Suprapubic skin (tissue), 4 donors: ENCODE data around the gene KIRREL3. TPM values are rescaled to one million over a fixed set of nuclear protein-coding genes. Genes with fewer than 3 reads are reported as not detected.

Source experiments
- DNase-seq, 2 donors: peaks; one replicate each; pipeline ENCODE4 v3.0.0-alpha.2; 2019; ENCODE audit warnings: low spot score in 2 of 2
- H3K27ac ChIP-seq: fragments of 200-600 bp; sonication (generic); one replicate; pipeline ENCODE4 v1.5.1; 2019
- H3K27me3 ChIP-seq: fragments of 200-600 bp; sonication (generic); one replicate; pipeline ENCODE4 v1.5.1; 2019
- H3K36me3 ChIP-seq: fragments of 200-600 bp; sonication (generic); one replicate; pipeline ENCODE4 v1.5.1; 2019
- H3K4me1 ChIP-seq: fragments of 200-600 bp; sonication (generic); one replicate; pipeline ENCODE4 v1.5.1; 2019
- H3K4me3 ChIP-seq: fragments of 200-600 bp; sonication (generic); one replicate; pipeline ENCODE4 v1.5.1; 2019; ENCODE audit warnings: mild to moderate bottlenecking
- H3K9me3 ChIP-seq: fragments of 200-600 bp; sonication (generic); one replicate; pipeline ENCODE4 v1.5.1; 2019
- CTCF ChIP-seq, 2 donors: fragments of 200-600 bp in 1 of 2; fragments of 450-650 bp in 1 of 2; sonication (generic) in 1 of 2; IDR thresholded peaks; one replicate each; pipeline ENCODE4 v1.5.1; 2016 to 2019; ENCODE audit warnings: antibody characterized with exemption in 2 of 2, mild to moderate bottlenecking in 1 of 2, moderate library complexity in 1 of 2
- EP300 ChIP-seq: sonication (generic); formaldehyde crosslinking; IDR thresholded peaks from one replicate; pipeline ENCODE4 v1.6.1; 2017; ENCODE audit warnings: antibody characterized with exemption
- POLR2A ChIP-seq, 2 donors: fragments of 450-650 bp; IDR thresholded peaks; one replicate each; pipeline ENCODE4 v1.6.1; 2017; ENCODE audit warnings: antibody characterized with exemption in 2 of 2, mild to moderate bottlenecking in 2 of 2, moderate library complexity in 2 of 2
- POLR2AphosphoS5 ChIP-seq, 3 donors: sonication (generic); formaldehyde crosslinking; IDR thresholded peaks; one replicate each; pipeline ENCODE4 v1.6.1; 2017; ENCODE audit warnings: antibody characterized with exemption in 3 of 3
- WGBS: methylation state at CpG from one replicate; pipeline ENCODE4 v1.1.5; 2018; 5-methylcytosine and 5-hydroxymethylcytosine counted together
- total RNA-seq, 4 donors: library from RNA; depleted of rRNA; stranded (reverse); fragments of >200 nt; gene quantifications; one replicate each; pipeline ENCODE4 v1.1.0, GENCODE V29; 2016

KIRREL3 gene
- total RNA-seq, 4 donors from 2014 or later, result 0.17 TPM; not detected in 3

DNA sequence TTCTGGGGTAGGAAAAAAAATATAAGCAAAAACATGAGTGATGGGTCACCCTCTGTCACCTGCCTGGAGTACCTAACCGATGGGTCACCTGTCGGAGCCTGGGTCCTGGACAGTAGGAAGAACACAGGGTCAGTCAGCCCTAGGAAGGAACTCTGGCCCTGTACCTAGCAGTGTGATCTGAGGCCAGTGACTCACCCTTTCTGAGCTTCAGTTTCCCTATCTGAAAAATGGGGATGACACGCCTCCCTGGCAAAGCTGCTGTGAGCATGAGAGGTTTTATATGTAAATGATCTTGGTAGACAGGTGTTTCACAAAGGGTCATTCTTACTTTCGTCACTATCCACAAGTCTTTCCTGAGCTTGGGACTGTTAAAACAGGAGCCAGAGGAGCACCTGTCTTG, 463.1 kb downstream of the KIRREL3 start:
- Histone ChIP-seq H3K4me1 (no peaks in the 10 kb centered on the region), H3K9me3 (no peaks in the 10 kb centered on the region), H3K27ac (no peak overlapping the region), H3K27me3 (peaks cover 15% of the 10 kb centered on the region), H3K36me3 (no peaks in the 10 kb centered on the region), H3K4me3 (no peak overlapping the region)
- 91% methylated on average over 4 of the region's 4 CpGs for whole genome bisulfite sequencing
- TF ChIP-seq POLR2A (IDR thresholded peaks at IDR 0.05), result no peak
- TF ChIP-seq POLR2AphosphoS5 (IDR thresholded peaks at IDR 0.05), result no peak
- TF ChIP-seq CTCF (IDR thresholded peaks at IDR 0.05), result no peak
- no peak for TF ChIP-seq EP300
- no peak for DNase-seq

DNA sequence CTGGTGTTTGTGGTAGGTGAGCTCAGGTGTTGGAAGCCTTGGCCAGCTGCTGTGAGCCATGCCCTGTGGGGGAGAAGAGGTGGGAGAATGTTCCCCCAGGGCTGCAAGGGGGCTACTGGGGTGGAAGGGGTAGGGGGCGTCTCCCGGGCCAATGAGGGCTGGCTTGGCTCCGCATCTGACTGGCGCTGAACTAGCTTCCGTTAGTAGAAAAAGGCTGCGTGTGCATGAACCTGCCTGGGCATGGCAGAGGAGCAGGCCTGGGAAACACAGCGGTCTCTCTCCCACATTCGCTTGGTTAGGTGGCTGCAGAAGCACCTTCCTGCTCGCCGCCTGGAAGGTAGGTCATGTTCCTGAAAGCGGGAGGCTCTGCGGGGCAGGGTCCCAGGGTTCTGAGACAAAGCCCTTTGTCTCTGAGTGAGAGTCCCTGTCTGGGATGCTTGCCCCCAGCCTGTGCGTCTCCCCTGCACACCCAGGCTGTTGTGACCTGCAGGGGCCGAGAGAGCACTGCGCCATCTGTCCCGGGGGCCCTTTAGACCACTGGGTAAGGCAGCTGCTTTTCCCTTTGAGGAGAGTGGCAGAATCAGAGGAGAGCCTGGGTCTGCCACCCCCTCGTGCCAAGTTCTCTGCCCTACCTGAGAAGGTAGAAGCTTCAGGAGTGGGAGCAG, 466.3 kb downstream of the KIRREL3 start:
- Histone ChIP-seq H3K27ac (no peak overlapping the region), H3K4me3 (no peak overlapping the region), H3K9me3 (no peaks in the 10 kb centered on the region), H3K27me3 (peaks cover 15% of the 10 kb centered on the region), H3K36me3 (no peaks in the 10 kb centered on the region), H3K4me1 (no peaks in the 10 kb centered on the region)
- TF ChIP-seq POLR2A (IDR thresholded peaks at IDR 0.05), result no peak
- TF ChIP-seq CTCF (IDR thresholded peaks at IDR 0.05), result no peak
- no peak for TF ChIP-seq EP300
- TF ChIP-seq POLR2AphosphoS5 (IDR thresholded peaks at IDR 0.05), result no peak
- WGBS, result 73% methylated on average over 3 of the region's 17 CpGs
- no peak for DNase-seq

- H3K4me3 ChIP-seq, result no peak overlapping the region
- WGBS, result 77% methylated on average over 5 of the region's 6 CpGs
- H3K4me1 ChIP-seq, result no peaks in the 10 kb centered on the region
- no peaks in the 10 kb centered on the region for H3K36me3 ChIP-seq
- no peak overlapping the region for H3K27ac ChIP-seq
- no peak for DNase-seq
- no peak for TF ChIP-seq POLR2A (IDR thresholded peaks at IDR 0.05)
- no peak for TF ChIP-seq POLR2AphosphoS5 (IDR thresholded peaks at IDR 0.05)
- TF ChIP-seq CTCF (IDR thresholded peaks at IDR 0.05), result no peak
- no peak for TF ChIP-seq EP300
- peaks cover 15% of the 10 kb centered on the region for H3K27me3 ChIP-seq
- no peaks in the 10 kb centered on the region for H3K9me3 ChIP-seq
Observed at GRCh38 chr11:126533560-126533959, 467.0 kb downstream of the KIRREL3 start.

GRCh38 chr11:126530416-126530815, 470.2 kb downstream of the KIRREL3 start:
- WGBS, result 90% methylated on average over 8 of the region's 8 CpGs
- no peak overlapping the region for H3K27ac ChIP-seq
- H3K4me1 ChIP-seq, result no peaks in the 10 kb centered on the region
- no peak overlapping the region for H3K4me3 ChIP-seq
- no peaks in the 10 kb centered on the region for H3K9me3 ChIP-seq
- DNase-seq, result no peak
- TF ChIP-seq CTCF (IDR thresholded peaks at IDR 0.05) (no peak), POLR2AphosphoS5 (IDR thresholded peaks at IDR 0.05) (no peak), EP300 (no peak), POLR2A (IDR thresholded peaks at IDR 0.05) (no peak)
- H3K27me3 ChIP-seq, result peaks cover 13% of the 10 kb centered on the region
- no peaks in the 10 kb centered on the region for H3K36me3 ChIP-seq

DNA sequence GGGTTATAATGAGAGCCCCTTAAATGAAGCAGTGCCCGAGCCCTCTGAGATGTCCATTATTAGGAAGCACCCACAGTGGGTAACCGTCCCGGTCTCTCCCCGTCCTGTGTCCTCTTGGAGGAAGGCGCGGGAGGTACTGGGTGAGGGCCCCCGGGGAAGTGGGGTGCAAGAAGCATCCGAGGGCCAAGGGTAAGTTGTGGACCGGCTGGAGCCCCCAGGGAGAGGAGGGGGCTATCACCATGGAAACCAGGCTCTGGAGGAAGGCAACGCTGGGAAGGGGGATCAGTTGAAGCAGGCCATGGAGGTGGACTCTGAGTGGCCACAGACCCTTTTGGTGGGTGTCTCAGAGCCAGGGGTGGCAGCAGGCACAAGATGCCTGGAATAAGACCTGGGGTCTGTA, 471.5 kb downstream of the KIRREL3 start:
- Histone ChIP-seq H3K27ac (no peak overlapping the region), H3K4me3 (no peak overlapping the region), H3K27me3 (peaks cover 15% of the 10 kb centered on the region), H3K36me3 (no peaks in the 10 kb centered on the region), H3K9me3 (no peaks in the 10 kb centered on the region), H3K4me1 (no peaks in the 10 kb centered on the region)
- TF ChIP-seq EP300 (no peak), POLR2A (IDR thresholded peaks at IDR 0.05) (no peak), POLR2AphosphoS5 (IDR thresholded peaks at IDR 0.05) (no peak), CTCF (IDR thresholded peaks at IDR 0.05) (no peak)
- 67% methylated on average over 10 of the region's 10 CpGs for WGBS
- no peak for DNase-seq
